RWPE1 (cell line): ENCODE results near the gene MRPL38.

Source experiments
- CTCF ChIA-PET: fragments of 350-600 bp; sonication (Branson Sonifier 250); formaldehyde crosslinking; extraction: SDS; loops from one replicate; lab custom pipeline; 2021; lab: Yijun Ruan, JAX
- POLR2A ChIA-PET: fragments of 400-600 bp; formaldehyde crosslinking; extraction: SDS; loops from one replicate; lab custom pipeline; 2020; ENCODE audit warnings: antibody characterized with exemption; ENCODE audit not compliant: low non-redundant PET; lab: Yijun Ruan, JAX
- DNase-seq: peaks from one replicate; pipeline ENCODE4 v3.0.0; 2012; ENCODE audit warnings: low spot score
- H3K27ac ChIP-seq: fragments of 450-650 bp; 2 replicates; pipeline ENCODE4 v1.5.1; 2017
- TF ChIP-seq, protein P1 (sequence below): fragments of 450-650 bp; conservative IDR thresholded peaks from 2 replicates; pipeline ENCODE4 v1.5.1; 2017; ENCODE audit warnings: low read depth, mild to moderate bottlenecking

Gene MRPL38

DNA sequence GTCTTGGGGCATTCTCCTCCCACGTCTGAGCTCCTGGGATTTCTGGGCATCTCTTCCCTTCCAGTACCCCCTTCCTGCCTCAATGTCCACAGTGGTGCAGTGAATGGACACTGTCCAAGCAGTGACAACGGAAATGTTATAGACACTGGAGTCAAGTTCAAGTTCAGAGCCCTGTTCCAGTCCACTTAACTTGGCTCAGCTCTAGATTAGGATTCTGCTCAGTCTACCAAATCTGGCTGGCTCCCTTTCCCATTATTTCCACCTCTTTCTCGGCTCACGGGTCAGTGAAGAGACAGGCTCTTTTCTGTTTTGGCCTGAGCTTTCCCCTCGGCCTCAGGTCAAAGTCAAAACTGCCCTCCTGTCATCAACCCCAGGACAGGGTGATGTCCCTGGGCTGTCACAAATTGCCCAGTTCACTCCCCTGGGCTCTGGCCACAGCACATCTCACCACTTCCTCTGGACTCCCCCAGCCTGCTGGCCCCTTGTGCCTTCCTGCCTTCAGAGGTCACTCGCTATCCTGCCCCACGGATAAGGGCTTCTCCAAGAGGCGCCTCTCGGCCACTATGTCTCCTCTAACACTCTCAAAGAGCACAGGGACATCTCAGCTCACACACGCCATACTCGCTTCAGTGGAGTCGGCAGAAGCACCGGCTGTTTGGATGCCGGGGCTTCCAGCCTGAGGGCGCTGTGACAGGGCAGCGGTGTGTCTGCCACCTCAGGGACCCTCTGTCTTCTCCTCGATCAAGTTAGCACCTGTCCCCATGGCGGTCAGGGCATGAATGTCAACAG is 17.7 kb upstream of the MRPL38 start:
- CTCF ChIA-PET: interaction anchor here (0.6 kb wide), 1 partner anchor 81 kb away, joined by 5 read pairs; no protein-coding TSS in a partner anchor
- POLR2A ChIA-PET: interaction anchor here (0.5 kb wide), 1 partner anchor 15 kb away, joined by 6 read pairs; no protein-coding TSS in a partner anchor
- DNase-seq: no peak
- peak overlapping the region; percentile 26; the same call in 1 of the 2 replicates for H3K27ac ChIP-seq
- TF ChIP-seq, protein P1, sequence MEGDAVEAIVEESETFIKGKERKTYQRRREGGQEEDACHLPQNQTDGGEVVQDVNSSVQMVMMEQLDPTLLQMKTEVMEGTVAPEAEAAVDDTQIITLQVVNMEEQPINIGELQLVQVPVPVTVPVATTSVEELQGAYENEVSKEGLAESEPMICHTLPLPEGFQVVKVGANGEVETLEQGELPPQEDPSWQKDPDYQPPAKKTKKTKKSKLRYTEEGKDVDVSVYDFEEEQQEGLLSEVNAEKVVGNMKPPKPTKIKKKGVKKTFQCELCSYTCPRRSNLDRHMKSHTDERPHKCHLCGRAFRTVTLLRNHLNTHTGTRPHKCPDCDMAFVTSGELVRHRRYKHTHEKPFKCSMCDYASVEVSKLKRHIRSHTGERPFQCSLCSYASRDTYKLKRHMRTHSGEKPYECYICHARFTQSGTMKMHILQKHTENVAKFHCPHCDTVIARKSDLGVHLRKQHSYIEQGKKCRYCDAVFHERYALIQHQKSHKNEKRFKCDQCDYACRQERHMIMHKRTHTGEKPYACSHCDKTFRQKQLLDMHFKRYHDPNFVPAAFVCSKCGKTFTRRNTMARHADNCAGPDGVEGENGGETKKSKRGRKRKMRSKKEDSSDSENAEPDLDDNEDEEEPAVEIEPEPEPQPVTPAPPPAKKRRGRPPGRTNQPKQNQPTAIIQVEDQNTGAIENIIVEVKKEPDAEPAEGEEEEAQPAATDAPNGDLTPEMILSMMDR: no peak

DNA sequence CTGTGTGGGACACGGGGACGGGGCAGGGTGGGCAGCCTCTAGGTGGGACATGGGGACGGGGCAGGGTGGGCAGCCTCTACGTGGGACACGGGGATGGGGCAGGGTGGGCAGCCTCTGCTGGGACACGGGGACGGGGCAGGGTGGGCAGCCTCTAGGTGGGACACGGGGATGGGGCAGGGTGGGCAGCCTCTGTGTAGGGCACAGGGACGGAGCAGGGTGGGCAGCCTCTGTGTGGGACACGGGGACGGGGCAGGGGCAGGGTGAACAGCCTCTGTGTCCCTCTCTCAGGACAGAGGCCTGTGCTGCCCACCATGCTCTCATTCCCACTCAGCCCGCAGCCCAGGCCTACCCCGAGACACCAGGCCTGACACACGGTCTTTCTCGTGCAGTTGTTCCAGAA is 16.9 kb upstream of the MRPL38 start:
- CTCF ChIA-PET: interaction anchor here (1.4 kb wide), 1 partner anchor 132 kb away, joined by 3 read pairs; no protein-coding TSS in a partner anchor
- no peak for DNase-seq
- no peak overlapping the region for H3K27ac ChIP-seq
- TF ChIP-seq, protein P1: no peak
- POLR2A ChIA-PET: interaction anchor here (0.5 kb wide), 1 partner anchor 15 kb away, joined by 6 read pairs; no protein-coding TSS in a partner anchor

DNA sequence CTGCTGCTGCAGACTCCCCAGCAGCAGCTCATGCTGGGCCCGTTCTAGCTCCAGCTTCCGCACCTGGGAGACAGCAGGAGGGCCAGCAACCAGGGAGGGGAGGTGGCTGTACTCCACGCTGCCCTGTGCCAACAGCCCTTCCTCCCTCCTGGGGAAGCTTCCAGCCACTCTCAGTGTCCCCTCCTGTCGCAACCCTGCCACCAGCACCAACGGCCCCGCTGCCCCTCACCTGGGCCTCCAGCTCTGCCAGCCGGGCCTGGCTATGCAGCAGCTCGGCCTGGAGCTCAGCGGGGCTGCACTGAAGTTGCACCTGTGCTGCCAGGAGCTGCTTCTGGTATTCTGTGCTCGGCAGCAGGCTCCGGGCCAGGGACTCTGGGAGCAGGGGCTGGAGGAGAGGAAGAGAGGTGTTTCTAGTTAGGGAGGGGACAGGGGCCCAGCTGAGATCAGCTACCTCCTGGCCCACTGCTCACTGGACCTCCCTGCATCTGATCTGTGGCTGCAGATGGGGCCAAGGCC is 15.4 kb upstream of the MRPL38 start:
- ChIA-PET POLR2A (no interaction called here), CTCF (interaction anchor here (0.9 to 1.4 kb wide), 3 partner anchors 21 to 133 kb away, joined by 3 to 4 read pairs (median 3); partner anchors contain the start of gene FBF1)
- no peak for DNase-seq
- peak overlapping the region; percentile 18 for H3K27ac ChIP-seq
- TF ChIP-seq, protein P1: no peak

DNA sequence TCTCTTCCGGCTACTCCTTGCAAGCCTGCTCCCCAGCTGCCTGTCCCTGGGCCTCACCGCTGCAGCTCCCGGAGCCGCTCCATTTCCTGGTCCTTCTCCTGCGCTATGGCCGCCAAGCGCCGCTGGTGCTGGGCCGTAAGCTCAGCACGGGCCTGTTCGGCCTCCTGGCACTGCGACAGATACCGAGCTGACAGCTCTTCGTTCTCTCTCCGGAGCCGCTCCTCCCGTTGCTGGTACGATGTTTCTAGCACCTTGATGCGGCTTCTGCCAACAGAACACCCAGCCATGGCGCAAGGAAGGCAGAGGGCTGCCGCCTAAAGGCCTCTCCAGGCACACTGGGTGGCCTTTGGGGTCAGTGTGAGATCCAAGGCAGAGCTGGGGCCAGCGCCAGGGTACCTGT is 14.9 kb upstream of the MRPL38 start:
- ChIA-PET POLR2A (no interaction called here), CTCF (interaction anchor here (0.6 to 0.9 kb wide), 2 partner anchors 81 to 82 kb away, joined by 3 read pairs; partner anchors contain the start of gene CDK3)
- peak overlapping the region; percentile 18 for H3K27ac ChIP-seq
- TF ChIP-seq, protein P1: no peak
- DNase-seq: no peak

DNA sequence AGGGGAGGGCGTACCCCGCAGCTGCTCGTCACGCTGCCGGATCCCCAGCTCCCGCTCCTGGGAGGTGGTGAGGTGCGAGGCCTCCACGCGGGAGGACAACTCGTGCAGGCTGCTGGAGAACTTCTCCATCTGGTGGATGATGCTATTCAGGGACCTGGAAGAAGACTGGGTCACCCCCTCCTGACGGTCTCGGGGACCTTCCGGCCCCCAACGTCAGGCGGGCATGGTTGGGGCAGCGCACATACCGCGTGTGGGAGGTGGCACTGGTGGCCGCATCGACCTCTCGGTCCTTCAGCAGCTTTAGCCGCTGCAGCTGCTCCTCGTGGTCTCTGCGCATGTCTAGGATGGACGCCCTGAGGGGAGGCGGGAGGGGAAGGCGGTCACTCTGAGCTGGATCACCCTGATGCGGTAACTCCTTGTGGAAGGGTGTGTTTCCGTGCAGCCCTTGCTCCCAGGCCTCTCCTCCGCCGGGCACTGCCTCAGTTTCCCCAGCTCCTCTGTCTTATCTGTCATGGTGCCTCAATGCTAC is 13.3 kb upstream of the MRPL38 start:
- CTCF ChIA-PET: interaction anchor here (0.6 kb wide), 1 partner anchor 273 kb away, joined by 3 read pairs; no protein-coding TSS in a partner anchor
- TF ChIP-seq, protein P1: no peak
- POLR2A ChIA-PET: no interaction called here
- DNase-seq: no peak
- peak overlapping the region; percentile 32 for H3K27ac ChIP-seq

DNA sequence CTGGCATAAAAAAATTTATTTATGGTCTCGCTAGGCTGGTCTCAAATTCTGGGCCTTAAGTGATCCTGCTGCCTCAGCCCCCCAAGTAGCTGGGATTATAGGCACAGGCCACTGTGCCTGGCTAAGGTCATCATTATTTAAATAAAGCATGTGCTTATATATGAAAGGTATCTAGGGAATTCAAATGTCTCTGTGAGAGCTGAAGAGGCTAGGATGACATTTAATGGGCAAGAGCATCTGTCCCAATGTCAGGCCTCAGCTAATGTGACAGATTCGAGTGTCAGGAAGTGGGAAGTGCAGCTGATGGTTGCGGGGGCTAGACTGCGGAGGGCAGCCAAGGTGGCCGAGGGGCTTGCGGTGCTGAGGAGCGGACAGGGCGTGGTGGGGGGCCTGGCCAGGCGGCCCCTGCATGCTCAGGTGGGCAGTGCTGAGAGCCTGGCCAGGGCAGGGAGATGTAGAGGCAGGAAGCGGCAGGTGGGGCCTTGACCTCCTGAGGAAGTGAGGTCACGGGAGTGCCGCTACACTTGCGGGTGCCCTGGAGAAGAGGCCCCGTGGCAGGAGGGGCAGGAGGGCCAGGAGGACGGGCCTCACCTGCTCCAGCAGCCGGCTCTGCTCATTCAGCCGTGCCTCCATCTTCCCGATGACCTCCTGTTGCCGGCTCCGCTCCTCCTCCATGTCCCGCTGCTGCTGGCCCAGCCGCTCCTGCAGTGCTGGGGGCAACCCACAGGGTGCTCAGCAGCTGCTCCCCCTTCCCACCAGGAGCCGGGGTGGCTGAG is 12.6 kb upstream of the MRPL38 start:
- POLR2A ChIA-PET: no interaction called here
- TF ChIP-seq, protein P1: no peak
- DNase-seq: no peak
- H3K27ac ChIP-seq: peak overlapping the region; percentile 32
- CTCF ChIA-PET: no interaction called here
